ENCODE measurements around the gene PHLDB1.

DNA sequence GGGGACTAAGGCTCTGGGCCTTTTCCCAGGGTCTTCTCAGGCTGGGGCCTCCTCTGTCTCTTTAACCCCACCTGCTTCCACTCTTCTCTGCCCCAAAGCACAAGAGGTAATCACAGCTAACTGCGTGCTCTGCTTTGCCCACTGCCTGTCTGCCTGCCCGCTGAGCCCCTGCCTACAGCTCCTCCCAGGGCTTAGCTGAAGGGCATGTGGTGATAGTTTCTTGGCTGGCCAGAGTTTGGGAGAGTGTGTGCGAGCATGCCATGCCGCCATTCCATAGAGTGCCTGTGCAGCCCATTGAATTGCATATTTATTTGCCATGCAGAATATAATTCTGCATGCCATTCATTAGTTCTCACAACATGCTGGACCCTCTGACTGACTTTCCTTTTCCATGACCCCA, 32.5 kb downstream of the PHLDB1 start:
- TF ChIP-seq, protein P1, sequence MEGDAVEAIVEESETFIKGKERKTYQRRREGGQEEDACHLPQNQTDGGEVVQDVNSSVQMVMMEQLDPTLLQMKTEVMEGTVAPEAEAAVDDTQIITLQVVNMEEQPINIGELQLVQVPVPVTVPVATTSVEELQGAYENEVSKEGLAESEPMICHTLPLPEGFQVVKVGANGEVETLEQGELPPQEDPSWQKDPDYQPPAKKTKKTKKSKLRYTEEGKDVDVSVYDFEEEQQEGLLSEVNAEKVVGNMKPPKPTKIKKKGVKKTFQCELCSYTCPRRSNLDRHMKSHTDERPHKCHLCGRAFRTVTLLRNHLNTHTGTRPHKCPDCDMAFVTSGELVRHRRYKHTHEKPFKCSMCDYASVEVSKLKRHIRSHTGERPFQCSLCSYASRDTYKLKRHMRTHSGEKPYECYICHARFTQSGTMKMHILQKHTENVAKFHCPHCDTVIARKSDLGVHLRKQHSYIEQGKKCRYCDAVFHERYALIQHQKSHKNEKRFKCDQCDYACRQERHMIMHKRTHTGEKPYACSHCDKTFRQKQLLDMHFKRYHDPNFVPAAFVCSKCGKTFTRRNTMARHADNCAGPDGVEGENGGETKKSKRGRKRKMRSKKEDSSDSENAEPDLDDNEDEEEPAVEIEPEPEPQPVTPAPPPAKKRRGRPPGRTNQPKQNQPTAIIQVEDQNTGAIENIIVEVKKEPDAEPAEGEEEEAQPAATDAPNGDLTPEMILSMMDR (IDR thresholded peaks at IDR 0.05; ENCODE audit: control extremely low read depth in 1 of 3, insufficient read depth in 1 of 3, low read depth in 1 of 3, low read length in 3 of 3): no peak
- TF ChIP-seq SUZ12 (IDR thresholded peaks at IDR 0.05; ENCODE audit: low read length) (no peak), YY1 (IDR thresholded peaks at IDR 0.05; ENCODE audit: low read depth, low read length) (no peak), BRCA1 (IDR thresholded peaks at IDR 0.05; ENCODE audit: low read depth, low read length) (no peak), GTF2F1 (IDR thresholded peaks at IDR 0.05; ENCODE audit: borderline replicate concordance, low read depth, low read length) (no peak), TAF1 (IDR thresholded peaks at IDR 0.05; ENCODE audit: low read depth, low read length) (no peak), MAFK (IDR thresholded peaks at IDR 0.05; ENCODE audit: low read depth, low read length) (no peak), TCF12 (IDR thresholded peaks at IDR 0.05; ENCODE audit: low read depth, low read length) (no peak), MAX (IDR thresholded peaks at IDR 0.05) (no peak)

Measured in H1 (cell line).